Left cardiac atrium (tissue), 4 donors: ENCODE measurements around the gene TMEM163. TPM values are rescaled to one million over a fixed set of nuclear protein-coding genes. Genes with fewer than 3 reads are reported as not detected.

ENCODE experiments used
- ATAC-seq, 2 donors: fragments of 200-7000 bp; cut with Tn5 transposase; one replicate each; pipeline ENCODE4 v1.9.1; 2020; ENCODE audit warnings: mild to moderate bottlenecking in 2 of 2, moderate library complexity in 2 of 2
- DNase-seq: peaks from one replicate; pipeline ENCODE4 v3.0.0-alpha.2; 2020
- intact Hi-C, 2 donors: fragments of 100-400 bp; cut with DNase I; formaldehyde crosslinking; loops; one replicate each; pipeline versions ENCODE4 v1.14.1 to v1.15.1; 2022 to 2023
- total RNA-seq, 2 donors: library from RNA; stranded (reverse); fragmentation: NEBNext Ultra II Directional; extraction: Animal tissue kit (Norgen Biotek cat#: 25700); gene quantifications; one replicate each; pipeline ENCODE4 v1.2.1, GENCODE V29; 2021
- donor health status: DM: no; HTN: yes; CAD: no.
- donor health status: DM: no; HTN: yes; CAD: no; lungs with severe emphysema.
- donor health status: DM: yes; HTN: yes; CAD: no.
- donor health status: Dilated cardiomyopathy.

TMEM163 gene
- total RNA-seq, 2 donors from 2014 or later, result 3.5 to 11.6 TPM

- intact Hi-C loops, result loop anchor here in 1 of 2 donors (10.0 kb wide), 1 partner anchor 291 kb away; no protein-coding TSS in a partner anchor
- ATAC-seq (no peak), DNase-seq (no peak)
These were observed 302.8 kb downstream of the TMEM163 start for GRCh38 chr2:134416018-134416417.

- intact Hi-C loops, result loop anchor here (5.0 to 10.0 kb wide), 3 partner anchors 37 to 289 kb away; no protein-coding TSS in a partner anchor
- no peak for ATAC-seq
- no peak for DNase-seq
These were observed 304.9 kb downstream of the TMEM163 start for GRCh38 chr2:134413912-134414311.

DNA sequence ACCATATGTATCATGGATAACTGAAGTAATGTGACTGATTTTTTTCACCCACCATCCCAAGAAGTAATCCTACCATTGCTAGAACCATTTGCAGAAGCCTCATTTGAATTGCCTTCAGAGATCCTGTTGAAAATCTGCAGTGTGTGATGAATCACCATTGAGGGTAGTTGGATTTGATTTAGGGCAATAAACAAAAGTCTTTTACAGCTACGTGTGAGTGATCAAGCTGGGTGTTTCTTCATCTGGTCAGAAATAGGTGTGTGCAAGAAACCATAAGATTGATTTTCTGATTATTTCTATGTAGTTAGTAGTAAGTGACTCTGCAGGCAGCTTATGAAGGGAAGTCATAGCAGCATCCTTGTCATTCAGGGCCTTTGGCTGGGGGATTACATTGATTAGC lies 305.4 kb downstream of the TMEM163 start:
- intact Hi-C loops, result loop anchor here (5.0 to 10.0 kb wide), 3 partner anchors 36 to 289 kb away; no protein-coding TSS in a partner anchor
- ATAC-seq (no peak), DNase-seq (no peak)

GRCh38 chr2:134412639-134412999 lies 306.2 kb downstream of the TMEM163 start:
- intact Hi-C loops, result loop anchor here (5.0 to 10.0 kb wide), 3 partner anchors 35 to 288 kb away; no protein-coding TSS in a partner anchor
- DNase-seq, result no peak
- no peak for ATAC-seq

- peak; percentile 93 to 96 for ATAC-seq
- DNase-seq, result peak; percentile 64
- intact Hi-C loops, result loop anchor here (2.0 to 10.0 kb wide), 4 partner anchors 35 to 293 kb away; no protein-coding TSS in a partner anchor
These were observed 306.8 kb downstream of the TMEM163 start for GRCh38 chr2:134411828-134412638.

GRCh38 chr2:134411279-134411827 lies 307.4 kb downstream of the TMEM163 start:
- intact Hi-C loops, result loop anchor here (2.0 to 10.0 kb wide), 4 partner anchors 34 to 293 kb away; no protein-coding TSS in a partner anchor
- peak; percentile 20 to 32 for ATAC-seq
- no peak for DNase-seq

- DNase-seq (no peak), ATAC-seq (peak in 1 of 2 donors; percentile 38)
- intact Hi-C loops, result loop anchor here (2.0 to 10.0 kb wide), 4 partner anchors 34 to 292 kb away; no protein-coding TSS in a partner anchor
These were observed 308.0 kb downstream of the TMEM163 start for GRCh38 chr2:134410831-134411231.

DNA sequence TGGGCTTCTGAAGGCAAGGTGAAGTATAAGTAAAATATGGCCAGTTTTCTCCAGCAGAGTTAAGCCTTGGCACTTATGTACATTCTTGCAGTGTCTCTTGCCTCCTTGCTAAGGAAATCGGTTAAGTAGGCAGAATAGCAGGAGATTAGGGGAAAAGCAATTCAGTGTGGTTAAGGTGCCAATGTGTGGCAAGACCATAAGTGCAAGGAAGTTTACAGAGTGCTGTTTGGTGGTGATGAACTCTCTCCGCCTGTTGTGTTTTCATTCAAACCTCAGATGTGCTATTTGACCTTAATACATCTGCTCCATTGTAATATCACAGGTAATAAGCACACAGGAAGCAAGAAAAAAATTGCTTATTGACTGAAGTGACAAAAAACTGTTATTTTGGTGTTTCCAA lies 308.8 kb downstream of the TMEM163 start:
- no peak for ATAC-seq
- intact Hi-C loops, result loop anchor here (2.0 to 10.0 kb wide), 4 partner anchors 33 to 291 kb away; no protein-coding TSS in a partner anchor
- DNase-seq, result no peak

GRCh38 chr2:134408791-134409190 lies 310.0 kb downstream of the TMEM163 start:
- intact Hi-C loops, result no loop called here
- ATAC-seq (no peak), DNase-seq (no peak)

DNA sequence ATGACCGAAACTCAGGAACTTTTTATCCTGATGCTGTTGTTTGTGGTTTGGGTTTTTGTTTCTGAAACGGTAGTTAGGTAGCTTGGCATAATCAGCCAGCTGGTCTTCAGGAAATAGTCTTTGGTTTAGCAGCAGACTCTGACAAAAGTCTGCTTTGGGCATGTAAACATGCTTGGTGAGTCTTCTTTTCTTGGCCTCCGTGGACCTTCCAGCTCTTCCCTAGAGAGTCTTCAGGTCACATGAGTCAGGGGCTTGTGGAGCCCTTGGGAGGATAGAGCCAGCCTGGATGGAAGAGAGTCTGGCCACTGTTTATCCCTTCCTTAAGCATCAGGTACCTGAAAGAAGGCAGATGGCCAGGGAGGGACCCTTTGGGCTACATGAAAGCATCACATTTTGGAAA lies 310.4 kb downstream of the TMEM163 start:
- DNase-seq (no peak), ATAC-seq (no peak)
- intact Hi-C loops, result no loop called here

DNA sequence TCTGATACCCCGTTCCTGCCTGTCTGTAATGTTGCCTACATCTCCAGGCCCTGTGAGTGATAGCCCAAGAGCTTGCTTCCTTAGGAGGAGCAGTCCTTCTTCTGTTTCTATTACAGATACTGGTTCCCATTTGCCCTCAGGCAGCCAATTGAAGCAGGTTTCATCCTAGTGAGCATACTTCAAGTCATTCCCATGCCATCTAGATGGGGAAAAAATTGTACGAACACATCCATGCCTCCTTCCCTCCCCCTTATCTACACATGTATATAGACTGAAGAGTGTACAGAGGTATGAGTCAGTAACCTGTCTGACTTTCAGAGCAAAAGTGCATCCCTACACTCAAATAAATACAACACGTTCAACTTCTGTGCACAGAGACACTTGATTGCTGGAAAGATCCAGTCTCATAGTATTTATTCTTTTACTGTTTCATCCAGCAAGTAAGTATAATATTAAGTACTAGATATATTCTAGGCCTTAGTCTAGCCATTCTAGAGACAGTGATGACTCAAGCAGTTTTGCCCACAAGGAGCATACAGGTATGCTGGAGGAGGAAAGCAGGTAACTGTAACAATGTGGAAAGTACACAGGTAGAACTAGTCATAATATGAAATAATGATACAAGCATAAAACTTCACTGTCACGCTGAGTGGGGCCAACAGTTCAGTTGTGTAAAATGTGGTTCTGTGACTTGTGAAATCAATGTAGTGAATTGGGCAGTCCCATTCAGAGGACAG lies 311.5 kb downstream of the TMEM163 start:
- intact Hi-C loops, result no loop called here

DNA sequence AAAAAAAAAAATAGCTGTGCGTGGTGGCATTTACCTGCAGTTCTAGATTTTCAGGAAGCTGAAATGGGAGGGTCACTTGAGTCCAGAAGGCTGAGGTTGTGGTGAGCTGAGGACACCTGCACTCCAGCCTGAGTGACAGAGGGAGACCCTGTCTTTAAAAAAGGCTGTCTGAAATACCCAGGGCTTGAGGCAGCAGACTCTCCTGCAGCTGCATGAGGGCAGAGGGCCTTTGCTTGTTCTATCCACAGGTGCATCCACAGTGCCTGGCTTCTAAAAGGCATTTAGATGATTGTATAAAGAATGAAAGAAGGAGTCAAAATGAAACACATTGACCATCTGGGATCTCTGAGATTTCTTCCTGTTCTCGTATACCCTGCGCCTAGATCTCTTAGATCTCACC lies 312.1 kb downstream of the TMEM163 start:
- DNase-seq (no peak), ATAC-seq (no peak)
- intact Hi-C loops, result no loop called here

More for the DNA sequence above, 311.5 kb downstream of the TMEM163 start:
- DNase-seq (no peak), ATAC-seq (no peak)

DNA sequence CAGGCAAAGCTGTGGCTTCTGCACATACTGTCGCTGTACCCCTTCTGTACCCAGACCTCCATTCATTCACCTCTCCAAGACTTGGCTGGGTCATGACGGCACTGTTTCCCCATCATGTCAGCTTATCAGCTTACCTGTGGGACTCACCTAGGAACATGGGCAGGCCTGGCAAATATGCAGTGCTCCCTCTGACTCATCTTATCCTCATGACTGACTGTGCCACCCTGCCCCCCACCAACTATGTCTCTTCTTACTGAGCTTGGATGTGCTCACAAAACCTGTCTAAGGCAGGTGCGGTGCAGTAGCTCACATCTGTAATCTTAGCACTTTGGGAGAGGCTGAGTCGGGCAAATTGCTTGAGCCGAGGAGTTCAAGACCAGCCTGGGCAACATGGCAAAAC lies 312.5 kb downstream of the TMEM163 start:
- intact Hi-C loops, result no loop called here
- DNase-seq, result no peak

More for the DNA sequence above, 312.5 kb downstream of the TMEM163 start:
- no peak for ATAC-seq

Other genes with a start within 250 kb of the TMEM163 start
- not detected for gene ACMSD, start 119.6 kb upstream of the TMEM163 start, total RNA-seq
- gene CCNT2, start 199.8 kb upstream of the TMEM163 start, total RNA-seq, result 10 to 100 TPM; 20.3 to 24.2 TPM